HG02852 (cell line): Measurements from ENCODE around the gene DNAAF8.
"Not testable (repeated sequence)": the region's sequence is repeated elsewhere in the genome, so short reads cannot be mapped to it uniquely, and the experiment has no call there.

ENCODE experiments used
- ATAC-seq: cut with Tn5 transposase; IDR thresholded peaks from one replicate; pipeline ENCODE4 v1.9.1; 2021; ENCODE audit warnings: mild to moderate bottlenecking, moderate library complexity; ENCODE audit not compliant: unreplicated experiment

Gene DNAAF8

GRCh38 chr16:4776141-4776705 lies 41.9 kb downstream of the DNAAF8 start:
- no peak for ATAC-seq

GRCh38 chr16:4777339-4778049 lies 43.2 kb downstream of the DNAAF8 start:
- no peak for ATAC-seq

GRCh38 chr16:4778050-4778392 lies 43.7 kb downstream of the DNAAF8 start:
- ATAC-seq: no peak

- no peak for ATAC-seq
These were observed 45.9 kb downstream of the DNAAF8 start for GRCh38 chr16:4780235-4780634.

- no peak for ATAC-seq
These were observed 49.1 kb downstream of the DNAAF8 start for GRCh38 chr16:4783251-4783950.

GRCh38 chr16:4783951-4784336 lies 49.6 kb downstream of the DNAAF8 start:
- ATAC-seq: no peak

- not testable (repeated sequence) for ATAC-seq
These were observed 50.2 kb downstream of the DNAAF8 start for GRCh38 chr16:4784444-4784987.

- ATAC-seq: no peak
These were observed 51.6 kb downstream of the DNAAF8 start for GRCh38 chr16:4785758-4786433.

GRCh38 chr16:4787068-4787467 lies 52.7 kb downstream of the DNAAF8 start:
- no peak for ATAC-seq

- no peak for ATAC-seq
These were observed 53.5 kb downstream of the DNAAF8 start, which contains the start of gene SEPTIN12 for GRCh38 chr16:4787627-4788482. Gene SEPTIN12 (minus strand): TSS chr16:4788345. CDS start chr16:4787645, 700 bp downstream.

GRCh38 chr16:4788489-4788889 lies 54.2 kb downstream of the DNAAF8 start:
- no peak for ATAC-seq

GRCh38 chr16:4788910-4789309 lies 54.6 kb downstream of the DNAAF8 start:
- no peak for ATAC-seq

- ATAC-seq: no peak
These were observed 55.9 kb downstream of the DNAAF8 start for GRCh38 chr16:4790261-4790660.

GRCh38 chr16:4790871-4791270 lies 56.5 kb downstream of the DNAAF8 start:
- ATAC-seq: no peak

- no peak for ATAC-seq
These were observed 58.7 kb downstream of the DNAAF8 start for GRCh38 chr16:4792951-4793513.

GRCh38 chr16:4795181-4795827 lies 61.0 kb downstream of the DNAAF8 start, which contains the start of gene SMIM22:
Gene SMIM22 (plus strand): TSS chr16:4795369. CDS start chr16:4795735, 366 bp downstream.
- ATAC-seq: no peak

- ATAC-seq: no peak
These were observed 61.7 kb downstream of the DNAAF8 start for GRCh38 chr16:4795828-4796572.

GRCh38 chr16:4796982-4797804 lies 62.9 kb downstream of the DNAAF8 start:
- ATAC-seq: no peak
